K562 (cell line): Measurements from ENCODE around the gene SLC19A3. TPM values are rescaled to one million over a fixed set of nuclear protein-coding genes. Genes with fewer than 3 reads are reported as not detected.

Experiments
- ATAC-seq: fragments of 200-7000 bp; cut with Tn5 transposase; 3 replicates; pipeline ENCODE4 v1.9.1; 2020; ENCODE audit warnings: moderate library complexity
- BruUV-seq: library from RNA; stranded (reverse); fragments of 400-500 nt; replicated peaks from 2 replicates; lab custom pipeline; 2021; lab: Mats Ljungman, UMichigan
- CTCF ChIA-PET: fragments of 300-600 bp; formaldehyde crosslinking; extraction: SDS; loops from one replicate; lab custom pipeline; 2021; ENCODE audit warnings: low intra/inter-chr PET ratio; lab: Yijun Ruan, JAX
- POLR2A ChIA-PET: fragments of 300-600, 350-650 bp; sonication (Branson Sonifier 250); formaldehyde crosslinking; extraction: SDS; loops from one replicate; lab custom pipeline; 2021; ENCODE audit warnings: antibody characterized with exemption, inconsistent platforms; lab: Yijun Ruan, JAX
- DNase-seq, 4 experiments: peaks; one replicate each; pipeline versions ENCODE4 v3.0.0 to v3.0.0-alpha.2; 2011 to 2018; ENCODE audit warnings: low spot score in 3 of 4, mixed read lengths in 3 of 4; ENCODE audit errors: extremely low read depth in 1 of 4
- FAIRE-seq: peaks from 2 replicates; lab custom pipeline; 2011; peaks lifted over from hg19 to GRCh38; lab: Jason Lieb, UNC
- H2AFZ ChIP-seq: 2 replicates; pipeline ENCODE4 v1.6.0; 2011; ENCODE audit warnings: low read depth, low read length, control low read depth, inconsistent platforms
- H3K27ac ChIP-seq: fragments of 200-600 bp; 3 replicates; pipeline ENCODE4 v1.8.0; 2011; ENCODE audit warnings: low read depth, mild to moderate bottlenecking, control low read depth, inconsistent platforms, low read length, moderate library complexity, mixed read lengths; ENCODE audit errors: extremely low read depth
- H3K27me3 ChIP-seq, 2 experiments: fragments of 300-600 bp in 1 of 2; 2 replicates in 1 of 2; 3 replicates in 1 of 2; pipeline versions ENCODE4 v1.6.0 to v1.8.0; 2011; ENCODE audit warnings: inconsistent platforms in 2 of 2, low read length in 2 of 2, mild to moderate bottlenecking in 1 of 2, mixed read lengths in 1 of 2, moderate library complexity in 1 of 2; ENCODE audit not compliant: control insufficient read depth in 2 of 2, insufficient read depth in 2 of 2
- H3K36me3 ChIP-seq: fragments of 300-600 bp; 3 replicates; pipeline ENCODE4 v1.8.0; 2011; ENCODE audit warnings: mild to moderate bottlenecking, low read length, inconsistent platforms; ENCODE audit not compliant: control insufficient read depth, insufficient read depth
- H3K4me1 ChIP-seq, 2 experiments: fragments of 200-600 bp in 1 of 2; replicated peaks in 1 of 2; 2 replicates in 1 of 2; 3 replicates in 1 of 2; pipeline versions ENCODE4 v1.5.1 to v1.8.0; 2011; ENCODE audit warnings: inconsistent platforms in 2 of 2, low read length in 2 of 2, mild to moderate bottlenecking in 1 of 2, mixed read lengths in 1 of 2, moderate library complexity in 1 of 2; ENCODE audit not compliant: control insufficient read depth in 2 of 2, insufficient read depth in 2 of 2
- H3K4me2 ChIP-seq: 2 replicates; pipeline ENCODE4 v1.6.1; 2011; ENCODE audit warnings: low read length, control low read depth, inconsistent platforms, mixed read lengths; ENCODE audit not compliant: insufficient read depth
- H3K4me3 ChIP-seq: fragments of 200-600 bp; sonication (generic), shearing (Covaris generic); 2 replicates; pipeline ENCODE4 v1.5.1; 2016; ENCODE audit warnings: control low read depth, inconsistent platforms
- H3K79me2 ChIP-seq: fragments of 200-600 bp; 3 replicates; pipeline ENCODE4 v1.8.0; 2011; ENCODE audit warnings: low read length, inconsistent platforms; ENCODE audit not compliant: control insufficient read depth, insufficient read depth
- H3K9ac ChIP-seq, 2 experiments: 2 replicates each; pipeline versions ENCODE4 v1.6.0 to v1.6.1; 2011; ENCODE audit warnings: low read depth in 2 of 2, low read length in 2 of 2, control low read depth in 1 of 2, inconsistent platforms in 1 of 2, mild to moderate bottlenecking in 1 of 2, mixed read lengths in 1 of 2; ENCODE audit not compliant: insufficient read depth in 1 of 2
- H3K9me1 ChIP-seq: one replicate; pipeline ENCODE4 v1.6.0; 2011; ENCODE audit warnings: inconsistent platforms, mild to moderate bottlenecking, low read length, moderate library complexity; ENCODE audit not compliant: control insufficient read depth, insufficient read depth
- H3K9me3 ChIP-seq: replicated peaks from 2 replicates; pipeline ENCODE4 v1.5.1; 2011; ENCODE audit warnings: low read depth, low read length, inconsistent platforms; ENCODE audit not compliant: control insufficient read depth, insufficient read depth
- H4K20me1 ChIP-seq: replicated peaks from 2 replicates; pipeline ENCODE4 v1.6.1; 2011; ENCODE audit warnings: low read length, inconsistent platforms, mixed read lengths; ENCODE audit not compliant: control insufficient read depth, insufficient read depth
- FOXM1 ChIP-seq, 2 experiments: fragments of 450-650 bp in 1 of 2; sonication (generic) in 1 of 2; formaldehyde crosslinking in 1 of 2; IDR thresholded peaks; 2 replicates each; pipeline versions ENCODE4 v1.6.1 to v1.9.0; 2017 to 2022; ENCODE audit warnings: low read depth in 2 of 2, mild to moderate bottlenecking in 2 of 2, missing genetic modification reagents in 1 of 2, moderate library complexity in 1 of 2
- HMG20A ChIP-seq: fragments of 450-650 bp; formaldehyde crosslinking; conservative IDR thresholded peaks from 2 replicates; pipeline ENCODE4 v1.4.0; 2020; ENCODE audit warnings: mild to moderate bottlenecking, mixed read lengths
- HMG20B ChIP-seq: fragments of 250-450 bp; sonication (Bioruptor Pico); IDR thresholded peaks from 2 replicates; pipeline ENCODE4 v1.5.0; 2021; ENCODE audit warnings: mild to moderate bottlenecking
- HNRNPK ChIP-seq: fragments of 200-400 bp; formaldehyde crosslinking; IDR thresholded peaks from one replicate; pipeline ENCODE4 v1.6.1; 2018; ENCODE audit warnings: mild to moderate bottlenecking, low read depth, low read length; ENCODE audit not compliant: poor library complexity, severe bottlenecking
- KDM2B ChIP-seq: fragments of 250-450 bp; sonication (Bioruptor Pico); IDR thresholded peaks from 2 replicates; pipeline ENCODE4 v1.8.0; 2021; ENCODE audit warnings: mild to moderate bottlenecking, moderate library complexity
- KDM4B ChIP-seq, 2 experiments: fragments of 450-650 bp in 1 of 2; sonication (generic) in 1 of 2; IDR thresholded peaks; 2 replicates each; pipeline ENCODE4 v1.6.1; 2016 to 2017; ENCODE audit warnings: borderline replicate concordance in 2 of 2, antibody characterized with exemption in 1 of 2, low read depth in 1 of 2, mild to moderate bottlenecking in 1 of 2
- LARP7 ChIP-seq: fragments of 450-650 bp; IDR thresholded peaks from 2 replicates; pipeline ENCODE4 v1.6.1; 2016
- MYC ChIP-seq, 2 experiments: fragments of 250-450 bp in 1 of 2; sonication (Bioruptor Pico) in 1 of 2; IDR thresholded peaks; 2 replicates each; pipeline versions ENCODE4 v1.5.1 to v1.6.1; 2012 to 2021; ENCODE audit warnings: low read depth in 2 of 2, borderline replicate concordance in 1 of 2, improper control_type of control experiment in 1 of 2, low read length in 1 of 2, mild to moderate bottlenecking in 1 of 2, moderate library complexity in 1 of 2
- NFRKB ChIP-seq: fragments of 450-650 bp; IDR thresholded peaks from 2 replicates; pipeline ENCODE4 v1.6.1; 2016; ENCODE audit warnings: low read depth
- RBM17 ChIP-seq: fragments of 200-400 bp; formaldehyde crosslinking; IDR thresholded peaks from 2 replicates; pipeline ENCODE4 v1.6.1; 2017; ENCODE audit warnings: low read depth, mild to moderate bottlenecking, low read length, borderline replicate concordance
- SMC3 ChIP-seq: conservative IDR thresholded peaks from 2 replicates; pipeline ENCODE4 v1.6.1; 2011; ENCODE audit warnings: low read depth, low read length, improper control_type of control experiment; ENCODE audit not compliant: insufficient read depth
- TBL1XR1 ChIP-seq, 2 experiments: IDR thresholded peaks; 2 replicates each; pipeline ENCODE4 v1.6.1; 2012; ENCODE audit warnings: improper control_type of control experiment in 2 of 2, low read length in 2 of 2, mild to moderate bottlenecking in 1 of 2
- ZNF146 ChIP-seq: IDR thresholded peaks from one replicate; pipeline ENCODE4 v1.6.1; 2018; ENCODE audit warnings: missing compliant biosample characterization; ENCODE audit not compliant: unreplicated experiment
- ZNF586 ChIP-seq: fragments of 450-650 bp; formaldehyde crosslinking; conservative IDR thresholded peaks from 2 replicates; pipeline ENCODE4 v1.4.0; 2020; ENCODE audit warnings: mild to moderate bottlenecking, moderate library complexity
- WGBS: fragments of 100-300 bp; shearing (Covaris generic); methylation state at CpG from one replicate; pipeline ENCODE4 v1.1.6; 2016; ENCODE audit warnings: low coverage, mixed read lengths; ENCODE audit not compliant: insufficient coverage; ENCODE audit errors: missing lambda C conversion rate; 5-methylcytosine and 5-hydroxymethylcytosine counted together
- in situ Hi-C: fragments of 300-500 bp; cut with MboI; formaldehyde crosslinking; loops from 4 replicates; pipeline ENCODE4 v1.15.0; 2018; ENCODE audit warnings: inconsistent platforms, mixed read lengths
- intact Hi-C: fragments of 100-400 bp; cut with micrococcal nuclease; formaldehyde crosslinking; loops from 2 replicates; pipeline ENCODE4 v1.14.2; 2022
- polyA plus RNA-seq, 8 experiments: library from polyadenylated mRNA; depleted of rRNA in 4 of 8; stranded (reverse) in 5 of 8; unstranded in 3 of 8; fragments of >200 nt; fragmentation: Nextera tagmentation in 2 of 8; fragmentation: Illumina TruSeq in 1 of 8; extraction: Ambion mirVana in 2 of 8; extraction: Trizol in 1 of 8; gene quantifications; 2 replicates each; pipeline versions ENCODE4 v1.2.1 to v1.2.3, GENCODE V29; 2011 to 2014; ENCODE audit warnings: inconsistent platforms in 1 of 8, missing spikeins in 1 of 8
- total RNA-seq, 7 experiments: library from RNA; depleted of rRNA in 6 of 7; stranded (reverse); fragments of >200 nt in 6 of 7; fragmentation: Illumina TruSeq in 2 of 7; extraction: Trizol in 2 of 7; gene quantifications; 2 replicates each; pipeline versions ENCODE4 v1.2.1 to v1.2.3, GENCODE V29; 2011 to 2021; ENCODE audit warnings: low replicate concordance in 1 of 7
- TF ChIP-seq, protein P1 (sequence below): fragments of 450-650 bp; formaldehyde crosslinking; IDR thresholded peaks from 2 replicates; pipeline ENCODE4 v1.4.0; 2022; ENCODE audit warnings: missing genetic modification characterization

Gene SLC19A3
- total and polyA plus RNA-seq, 9 of the 15 experiments (the other 6 are each of a cell fraction or from before 2014, with no cell fraction given), result not detected

DNA sequence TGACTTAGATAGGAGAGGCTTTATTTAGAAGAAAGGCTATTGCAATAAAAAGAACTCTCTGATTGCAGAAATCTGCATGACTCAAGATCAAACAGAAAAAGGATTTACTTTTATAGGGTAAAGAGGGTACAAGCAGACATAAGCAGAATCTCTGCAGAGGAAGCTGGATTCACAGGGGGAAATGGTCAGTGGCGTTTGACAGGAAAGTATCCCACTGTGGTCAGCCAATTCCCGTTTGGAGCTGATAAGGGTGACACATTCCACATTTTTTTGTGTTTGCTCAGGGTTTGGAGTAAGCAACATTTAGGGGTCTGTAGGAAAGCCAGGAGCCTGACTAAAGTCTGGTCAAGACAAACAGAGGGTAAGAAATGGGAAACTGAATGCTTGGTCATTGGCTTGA is 75.2 kb downstream of the SLC19A3 start (continued):
- TF ChIP-seq, protein P1, sequence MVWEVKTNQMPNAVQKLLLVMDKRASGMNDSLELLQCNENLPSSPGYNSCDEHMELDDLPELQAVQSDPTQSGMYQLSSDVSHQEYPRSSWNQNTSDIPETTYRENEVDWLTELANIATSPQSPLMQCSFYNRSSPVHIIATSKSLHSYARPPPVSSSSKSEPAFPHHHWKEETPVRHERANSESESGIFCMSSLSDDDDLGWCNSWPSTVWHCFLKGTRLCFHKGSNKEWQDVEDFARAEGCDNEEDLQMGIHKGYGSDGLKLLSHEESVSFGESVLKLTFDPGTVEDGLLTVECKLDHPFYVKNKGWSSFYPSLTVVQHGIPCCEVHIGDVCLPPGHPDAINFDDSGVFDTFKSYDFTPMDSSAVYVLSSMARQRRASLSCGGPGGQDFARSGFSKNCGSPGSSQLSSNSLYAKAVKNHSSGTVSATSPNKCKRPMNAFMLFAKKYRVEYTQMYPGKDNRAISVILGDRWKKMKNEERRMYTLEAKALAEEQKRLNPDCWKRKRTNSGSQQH (CRISPR knock-in tag), result no peak
- no peak for TF ChIP-seq KDM4B (IDR thresholded peaks at IDR 0.05; ENCODE audit: borderline replicate concordance in 2 of 2, low read depth in 1 of 2)

DNA sequence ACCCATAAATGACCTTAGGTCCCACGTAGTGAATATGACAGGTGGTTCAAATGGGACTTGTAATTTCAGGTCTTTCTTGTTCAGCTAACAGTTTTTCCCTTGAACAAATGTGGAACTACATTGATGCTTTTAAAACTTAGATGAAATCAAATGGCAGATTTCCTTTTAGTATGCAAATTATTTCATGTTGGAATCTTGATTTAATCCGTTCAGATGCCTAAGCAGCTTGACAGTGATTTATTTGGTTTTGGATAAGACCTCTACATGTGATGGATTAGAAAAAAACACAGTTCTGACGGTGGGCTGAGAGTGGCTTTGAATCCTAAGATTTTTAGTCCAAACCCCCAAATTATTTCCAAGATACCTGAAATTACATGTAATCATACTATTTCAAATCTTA is 83.6 kb downstream of the SLC19A3 start:
- no TSS peak for BruUV-seq
- POLR2A ChIA-PET, result no interaction called here
- 0% methylated on average over 3 of the region's 3 CpGs for WGBS
- no peak overlapping the region for H3K27ac ChIP-seq
- H3K4me2 ChIP-seq, result no peak overlapping the region
- no peaks in the 10 kb centered on the region for H3K9me1 ChIP-seq
- in situ Hi-C loops (no loop called here), intact Hi-C loops (no loop called here)
- H3K9ac ChIP-seq, result no peak overlapping the region
- H3K9me3 ChIP-seq, result no peaks in the 10 kb centered on the region
- no peaks in the 10 kb centered on the region for H3K79me2 ChIP-seq
- no peaks in the 10 kb centered on the region for H3K36me3 ChIP-seq
- ATAC-seq, result no peak
- no peak for FAIRE-seq
- no peaks in the 10 kb centered on the region for H4K20me1 ChIP-seq
- CTCF ChIA-PET, result no interaction called here
- H3K4me3 ChIP-seq, result no peak overlapping the region
- peaks cover 1 to 5% of the 10 kb centered on the region in 2 experiments; a peak in 3 of 5 replicates for H3K27me3 ChIP-seq
- H2AFZ ChIP-seq, result no peak overlapping the region
- DNase-seq, result no peak
- H3K4me1 ChIP-seq, result no peaks in the 10 kb centered on the region
- TF ChIP-seq NFRKB (no peak), TBL1XR1 (IDR thresholded peaks at IDR 0.05; ENCODE audit: low read length in 2 of 2) (no peak), HMG20A (CRISPR knock-in tag) (no peak), SMC3 (no peak), RBM17 (no peak), HMG20B (no peak), HNRNPK (no peak), ZNF146 (CRISPR knock-in tag) (no peak), LARP7 (no peak), ZNF586 (no peak), FOXM1 (IDR thresholded peaks at IDR 0.05; ENCODE audit: low read depth) (no peak), FOXM1 (CRISPR knock-in tag; IDR thresholded peaks at IDR 0.05; ENCODE audit: low read depth) (no peak), KDM2B (CRISPR knock-in tag) (no peak), MYC (IDR thresholded peaks at IDR 0.05; ENCODE audit: low read depth, low read length) (no peak), MYC (CRISPR knock-in tag; IDR thresholded peaks at IDR 0.05; ENCODE audit: borderline replicate concordance, low read depth) (no peak)
